Left kidney (tissue), 8 donors: ENCODE results near the gene MAST1. TPM values are rescaled to one million over a fixed set of nuclear protein-coding genes. Genes with fewer than 3 reads are reported as not detected.
"Not testable (repeated sequence)": the region's sequence is repeated elsewhere in the genome, so short reads cannot be mapped to it uniquely, and the experiment has no call there.

ENCODE experiments used
- DNase-seq: peaks from one replicate; pipeline ENCODE4 v3.0.0-alpha.2; 2013
- long read RNA-seq, 8 donors: transcript quantifications; one replicate each; lab custom pipeline, GENCODE V29; 2026
- polyA plus RNA-seq: library from polyadenylated mRNA; unstranded; fragments of 120-200 nt; gene quantifications from one replicate; pipeline ENCODE4 v1.2.1, GENCODE V29; 2013; ENCODE audit not compliant: insufficient read length

MAST1 gene
- 1.0 TPM for polyA plus RNA-seq
- long read RNA-seq, donor 1: 0 reads
- long read RNA-seq, donor 2: 0 reads
- long read RNA-seq, donor 3, partial matches to known transcripts: 0 of 141 reads
- long read RNA-seq, donor 3, other reads (novel, unspliced or antisense): 141 of 141 reads
- long read RNA-seq, donor 4, partial matches to known transcripts: 0 of 77 reads
- long read RNA-seq, donor 4, other reads (novel, unspliced or antisense): 77 of 77 reads
- long read RNA-seq, donor 5, partial matches to known transcripts: 373 of 379 reads
- long read RNA-seq, donor 5, other reads (novel, unspliced or antisense): 6 of 379 reads
- long read RNA-seq, donor 6: 0 reads
- long read RNA-seq, donor 7, partial matches to known transcripts: 0 of 385 reads
- long read RNA-seq, donor 7, other reads (novel, unspliced or antisense): 385 of 385 reads
- long read RNA-seq, donor 8: 0 reads

- DNase-seq: no peak
Measured at GRCh38 chr19:12838182-12838885, at the start of gene MAST1. TSS of gene MAST1 (plus strand) at chr19:12838515. CDS start at chr19:12838573, 58 bp downstream.

GRCh38 chr19:12788682-12789097 lies 49.6 kb upstream of the MAST1 start:
- DNase-seq: no peak

- no peak for DNase-seq
Measured at GRCh38 chr19:12789098-12789903, 49.0 kb upstream of the MAST1 start.

GRCh38 chr19:12789904-12790619 lies 48.3 kb upstream of the MAST1 start:
- DNase-seq: peak; percentile 94

GRCh38 chr19:12790628-12791344 lies 47.5 kb upstream of the MAST1 start:
- no peak for DNase-seq

GRCh38 chr19:12791345-12792050 lies 46.8 kb upstream of the MAST1 start, which contains the start of gene JUNB:
TSS of gene JUNB (plus strand) at chr19:12791486. CDS start at chr19:12791772, 286 bp downstream.
- peak; percentile 92 for DNase-seq

- DNase-seq: no peak
Measured at GRCh38 chr19:12792051-12792852, 46.1 kb upstream of the MAST1 start.

GRCh38 chr19:12792853-12793289 lies 45.4 kb upstream of the MAST1 start:
- DNase-seq: no peak

- DNase-seq: peak; percentile 93
Measured at GRCh38 chr19:12793290-12794195, 44.8 kb upstream of the MAST1 start.

GRCh38 chr19:12794196-12794941 lies 43.9 kb upstream of the MAST1 start:
- DNase-seq: no peak

- no peak for DNase-seq
Measured at GRCh38 chr19:12794971-12795381, 43.3 kb upstream of the MAST1 start.

- no peak for DNase-seq
Measured at GRCh38 chr19:12796146-12797071, 41.9 kb upstream of the MAST1 start.

GRCh38 chr19:12797141-12797587 lies 41.2 kb upstream of the MAST1 start:
- no peak for DNase-seq

- DNase-seq: not testable (repeated sequence)
Measured at GRCh38 chr19:12797607-12798006, 40.7 kb upstream of the MAST1 start.

GRCh38 chr19:12799742-12800465 lies 38.4 kb upstream of the MAST1 start:
- DNase-seq: no peak

GRCh38 chr19:12800466-12800770 lies 37.9 kb upstream of the MAST1 start:
- DNase-seq: no peak
